HFFc6 (cell line): Measurements from ENCODE around the gene RHEB. TPM values are rescaled to one million over a fixed set of nuclear protein-coding genes. Genes with fewer than 3 reads are reported as not detected.

ENCODE experiments used
- DNase-seq: peaks from one replicate; pipeline ENCODE4 v3.0.0-alpha.2; 2018
- H3K27ac Mint-ChIP-seq: 2 replicates; pipeline ENCODE4 v1.8.0; 2020; ENCODE audit warnings: mild to moderate bottlenecking, mixed read lengths
- H3K27me3 Mint-ChIP-seq: 2 replicates; pipeline ENCODE4 v1.8.0; 2021; ENCODE audit warnings: mild to moderate bottlenecking, moderate library complexity, mixed read lengths; ENCODE audit not compliant: insufficient read depth
- H3K36me3 Mint-ChIP-seq: 2 replicates; pipeline ENCODE4 v1.8.0; 2021; ENCODE audit warnings: low read depth, mixed read lengths
- H3K4me1 Mint-ChIP-seq: 2 replicates; pipeline ENCODE4 v1.8.0; 2020; ENCODE audit warnings: low read depth, mixed read lengths
- H3K4me3 Mint-ChIP-seq: 2 replicates; pipeline ENCODE4 v1.8.0; 2020; ENCODE audit warnings: mild to moderate bottlenecking, moderate library complexity, mixed read lengths
- H3K9me3 Mint-ChIP-seq: 2 replicates; pipeline ENCODE4 v1.8.0; 2020; ENCODE audit warnings: mild to moderate bottlenecking, mixed read lengths
- CTCF ChIP-seq: fragments of 200-600 bp; sonication (generic); IDR thresholded peaks from 2 replicates; pipeline ENCODE4 v1.5.0; 2021; ENCODE audit warnings: antibody characterized with exemption, mild to moderate bottlenecking
- total RNA-seq, 6 experiments: library from RNA; stranded (reverse); fragmentation: NEBNext Ultra II Directional; extraction: Animal tissue kit (Norgen Biotek cat#: 25700); gene quantifications; 2 replicates in 1 of 6; 3 replicates in 5 of 6; pipeline ENCODE4 v1.2.3, GENCODE V29; 2021

The RHEB gene
- total RNA-seq, 6 experiments from 2014 or later, result 104 to 122 (median 118) TPM

DNA sequence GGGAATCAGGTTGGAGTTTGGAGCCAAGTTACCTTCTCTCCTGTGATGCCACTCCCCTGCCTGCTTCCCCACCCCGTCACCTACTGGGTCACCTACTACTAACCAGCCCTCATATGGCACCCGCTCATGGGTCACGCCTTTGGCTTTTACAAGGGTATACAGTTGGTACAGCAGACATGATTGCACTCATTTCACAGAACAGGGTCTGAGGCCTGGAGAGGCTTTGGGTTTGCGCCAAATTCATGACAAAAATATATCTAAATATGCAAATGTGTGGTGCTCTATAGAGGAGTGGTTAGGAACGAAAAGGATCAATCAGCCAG is 90.5 kb downstream of the RHEB start:
- no peak for TF ChIP-seq CTCF
- no peak overlapping the region for H3K27ac Mint-ChIP-seq
- H3K4me3 Mint-ChIP-seq, result no peak overlapping the region
- no peaks in the 10 kb centered on the region for H3K9me3 Mint-ChIP-seq
- H3K4me1 Mint-ChIP-seq, result peaks cover 29% of the 10 kb centered on the region
- DNase-seq, result no peak
- peaks cover 10% of the 10 kb centered on the region for H3K27me3 Mint-ChIP-seq
- no peaks in the 10 kb centered on the region for H3K36me3 Mint-ChIP-seq

GRCh38 chr7:151428378-151429236 is 91.1 kb downstream of the RHEB start:
- Mint-ChIP-seq H3K27ac (peak overlapping the region; percentile 33; the same call in 1 of the 2 replicates), H3K4me1 (peaks cover 29% of the 10 kb centered on the region), H3K36me3 (no peaks in the 10 kb centered on the region), H3K9me3 (no peaks in the 10 kb centered on the region), H3K27me3 (peaks cover 4% of the 10 kb centered on the region), H3K4me3 (no peak overlapping the region)
- DNase-seq, result peak; percentile 15
- no peak for TF ChIP-seq CTCF

DNA sequence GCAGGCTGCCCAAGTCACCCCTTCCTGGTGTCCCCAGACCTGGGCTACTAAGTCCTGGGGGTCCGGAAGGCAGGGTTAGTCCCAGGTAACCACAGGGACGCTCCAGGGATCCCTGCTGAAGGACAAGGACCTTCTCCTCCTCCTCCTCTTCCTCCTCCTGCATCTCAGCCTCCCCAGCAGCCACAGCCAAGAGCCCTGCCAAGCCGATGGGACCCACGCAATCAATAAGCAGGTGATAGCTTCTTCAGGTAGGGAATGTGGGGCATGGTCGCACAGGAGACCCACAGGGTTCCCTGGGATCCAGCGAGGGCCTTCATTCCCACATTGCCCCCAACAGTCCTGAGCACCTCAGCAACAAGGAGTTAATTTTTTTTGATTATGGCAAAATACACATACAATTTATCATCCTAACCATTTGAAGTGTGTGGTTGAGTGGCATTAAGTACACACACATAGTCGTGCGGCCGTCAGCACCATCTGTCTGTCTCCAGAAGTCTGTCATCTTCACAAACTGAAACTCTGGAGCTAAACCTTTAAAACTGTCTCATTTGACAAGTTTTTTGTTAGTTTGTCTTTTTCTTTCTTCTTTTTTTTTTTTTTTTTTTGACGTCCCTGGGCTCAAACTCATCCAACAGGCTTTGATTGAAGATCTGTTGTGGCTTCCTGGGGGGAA is 91.9 kb downstream of the RHEB start:
- no peak for DNase-seq
- Mint-ChIP-seq H3K4me3 (no peak overlapping the region), H3K9me3 (no peaks in the 10 kb centered on the region), H3K4me1 (peaks cover 29% of the 10 kb centered on the region), H3K36me3 (no peaks in the 10 kb centered on the region), H3K27me3 (peaks cover 10% of the 10 kb centered on the region), H3K27ac (no peak overlapping the region)
- no peak for TF ChIP-seq CTCF

- TF ChIP-seq CTCF, result no peak
- Mint-ChIP-seq H3K9me3 (peaks cover 5% of the 10 kb centered on the region), H3K4me1 (peaks cover 29% of the 10 kb centered on the region), H3K27ac (peak overlapping the region; percentile 54), H3K36me3 (peaks cover 5% of the 10 kb centered on the region), H3K27me3 (peaks cover 14% of the 10 kb centered on the region), H3K4me3 (peak overlapping the region; percentile 62)
- no peak for DNase-seq
Observed at GRCh38 chr7:151426904-151427704, 92.6 kb downstream of the RHEB start.

DNA sequence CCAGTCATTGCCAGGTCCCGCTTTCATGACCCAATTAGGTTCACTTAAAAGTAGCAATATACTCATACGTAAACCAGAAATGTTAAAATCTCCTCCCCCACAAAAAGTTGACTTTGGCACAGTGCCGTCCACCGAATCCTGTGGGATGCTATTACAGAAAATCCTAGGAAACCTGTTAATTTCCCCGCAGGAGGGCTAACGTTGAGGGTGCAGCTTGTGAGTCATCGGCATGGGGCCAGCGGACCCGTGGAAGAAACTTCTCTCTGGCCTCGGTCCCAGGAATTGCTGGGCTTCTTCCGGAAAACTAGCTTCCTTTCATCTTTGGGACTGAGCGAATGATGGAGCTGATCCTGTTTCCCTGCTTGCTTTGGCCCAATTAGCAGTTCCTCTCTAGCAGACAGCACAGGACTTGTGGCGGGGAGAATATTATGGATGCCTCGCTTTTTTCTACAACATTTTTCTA is 93.2 kb downstream of the RHEB start:
- peak; percentile 80 for DNase-seq
- Mint-ChIP-seq H3K36me3 (peaks cover 10% of the 10 kb centered on the region), H3K4me1 (peaks cover 29% of the 10 kb centered on the region), H3K4me3 (peak overlapping the region; percentile 62), H3K27ac (peak overlapping the region; percentile 54), H3K27me3 (peaks cover 18% of the 10 kb centered on the region), H3K9me3 (peaks cover 12% of the 10 kb centered on the region)
- TF ChIP-seq CTCF, result no peak
